ENCODE data around the gene CCDC178.

CCDC178 gene

DNA sequence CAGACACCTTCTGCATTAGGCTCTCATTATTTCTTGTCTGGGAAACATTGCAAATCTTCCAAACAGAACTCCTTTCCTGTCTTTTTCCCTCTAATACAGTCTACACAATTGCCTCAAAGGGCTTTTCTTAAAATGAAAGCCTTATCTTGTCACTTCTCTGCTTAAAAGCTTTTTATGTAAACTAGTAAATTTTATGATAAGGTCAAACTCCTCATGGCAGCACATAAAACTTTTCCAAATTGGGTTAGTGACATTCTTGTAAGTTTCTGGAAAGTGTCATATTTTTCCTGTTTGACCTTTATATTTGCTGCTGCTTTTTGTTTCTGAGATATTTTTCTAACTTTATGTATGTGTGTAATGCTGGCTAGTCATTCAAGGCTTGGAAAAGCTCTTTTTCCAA lies 406.3 kb downstream of the CCDC178 start:
- DNase-seq (ENCODE audit: low spot score) = no peak
- in situ Hi-C loops (cut with MboI; ENCODE audit: low pct_unique_long_range_greater_than_20kb, low sequenced_read_pairs, unreplicated experiment) = no loop called here
- TF ChIP-seq CTCF (IDR thresholded peaks at IDR 0.05; ENCODE audit: extremely low read depth, insufficient read depth, missing control alignments) = no peak

DNA sequence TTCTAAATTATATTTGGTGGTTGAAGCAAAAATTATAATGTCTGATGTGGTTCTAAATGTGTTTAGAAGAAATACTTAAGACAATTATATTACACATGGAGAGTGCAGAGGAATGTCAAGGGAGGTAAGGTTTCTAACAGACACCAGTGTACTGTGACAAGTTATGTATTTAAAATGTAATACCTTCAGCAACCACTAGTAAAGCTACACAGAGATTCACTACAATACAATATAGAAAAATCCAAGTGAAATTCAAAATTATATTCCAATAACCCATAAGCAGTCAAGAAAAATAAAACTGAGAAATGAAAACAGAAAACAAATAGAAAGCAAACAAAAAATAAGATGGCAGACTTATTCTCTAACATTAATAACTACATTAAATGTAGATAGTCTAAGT lies 418.2 kb downstream of the CCDC178 start:
- TF ChIP-seq CTCF (IDR thresholded peaks at IDR 0.05; ENCODE audit: extremely low read depth, insufficient read depth, missing control alignments) = no peak
- DNase-seq (ENCODE audit: low spot score) = no peak
- in situ Hi-C loops (cut with MboI; ENCODE audit: low pct_unique_long_range_greater_than_20kb, low sequenced_read_pairs, unreplicated experiment) = no loop called here

DNA sequence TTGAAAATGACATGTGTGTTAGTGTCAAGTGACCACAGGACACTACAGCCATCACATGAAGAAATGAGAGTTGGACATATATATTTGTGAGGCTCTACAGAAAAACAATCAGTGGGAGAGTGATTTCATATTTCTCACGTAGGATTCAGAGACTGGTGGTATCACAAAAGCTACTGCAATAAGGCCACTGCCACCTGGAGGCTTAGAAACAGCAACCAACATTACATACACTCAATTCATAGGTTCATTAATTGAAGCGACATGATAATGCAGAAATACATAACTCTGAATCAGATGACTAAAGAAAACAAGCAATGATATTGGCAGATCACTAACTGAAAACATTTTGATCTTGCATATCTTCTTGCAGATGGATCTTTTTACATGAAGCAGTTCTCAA lies 419.6 kb downstream of the CCDC178 start:
- no peak for TF ChIP-seq CTCF (IDR thresholded peaks at IDR 0.05; ENCODE audit: extremely low read depth, insufficient read depth, missing control alignments)
- in situ Hi-C loops (cut with MboI; ENCODE audit: low pct_unique_long_range_greater_than_20kb, low sequenced_read_pairs, unreplicated experiment) = no loop called here

DNA sequence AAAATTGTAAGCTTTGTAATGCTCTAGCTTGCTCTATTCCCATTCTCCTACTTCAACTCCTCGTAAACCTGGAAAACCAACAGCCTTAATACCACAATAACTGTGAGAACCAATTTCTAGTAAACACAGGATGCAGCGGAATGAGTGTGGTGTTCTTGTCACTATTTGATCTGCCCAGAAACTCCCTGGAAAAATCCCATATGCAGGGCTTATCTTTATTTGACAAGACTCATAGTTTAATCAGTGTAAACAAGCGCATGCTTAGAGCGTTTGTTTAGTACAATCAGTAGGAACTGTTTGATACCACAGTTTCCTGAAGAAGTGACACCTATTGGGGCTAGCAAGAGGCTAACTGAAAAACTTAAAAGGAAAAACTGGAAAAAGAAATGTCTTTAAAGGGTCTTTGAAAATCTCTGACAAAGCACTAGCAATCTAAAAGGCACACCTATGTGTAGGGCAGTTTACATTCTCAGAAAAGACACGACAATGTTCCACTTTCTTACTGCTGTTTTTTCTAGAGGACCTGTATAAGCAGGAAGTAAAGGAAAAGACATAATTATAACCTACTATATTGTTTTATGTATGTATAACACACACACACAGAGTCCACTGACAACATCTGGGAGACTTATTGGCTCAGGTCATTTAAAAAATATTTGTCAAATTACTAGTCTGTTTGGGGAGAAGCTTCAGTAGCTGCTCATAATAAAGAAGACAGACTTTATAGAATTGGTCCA lies 426.3 kb downstream of the CCDC178 start:
- TF ChIP-seq CTCF (IDR thresholded peaks at IDR 0.05; ENCODE audit: extremely low read depth, insufficient read depth, missing control alignments) = no peak
- no peak for DNase-seq (ENCODE audit: low spot score)
- in situ Hi-C loops (cut with MboI; ENCODE audit: low pct_unique_long_range_greater_than_20kb, low sequenced_read_pairs, unreplicated experiment) = no loop called here

More for the DNA sequence above, 419.6 kb downstream of the CCDC178 start:
- DNase-seq (ENCODE audit: low spot score) = no peak

DNA sequence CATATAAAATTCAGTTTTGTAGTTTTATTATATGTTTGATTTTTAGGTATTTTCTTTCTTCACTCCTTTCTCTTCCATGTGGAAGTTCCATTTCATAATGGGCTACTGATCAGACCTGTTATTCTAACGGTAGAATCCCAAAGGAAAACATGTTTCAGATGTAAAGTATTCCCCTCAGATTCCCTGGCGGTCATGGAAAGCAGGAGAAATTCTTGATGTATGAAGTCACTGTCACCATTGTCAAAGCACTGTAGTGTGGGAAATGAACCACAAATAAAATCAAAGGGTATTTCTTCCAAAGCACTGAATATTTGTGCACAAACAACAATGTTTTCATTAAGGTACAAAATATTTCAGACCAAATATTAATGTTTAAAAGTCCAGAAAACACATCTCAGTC lies 430.4 kb downstream of the CCDC178 start:
- in situ Hi-C loops (cut with MboI; ENCODE audit: low pct_unique_long_range_greater_than_20kb, low sequenced_read_pairs, unreplicated experiment) = no loop called here
- TF ChIP-seq CTCF (IDR thresholded peaks at IDR 0.05; ENCODE audit: extremely low read depth, insufficient read depth, missing control alignments) = no peak
- no peak for DNase-seq (ENCODE audit: low spot score)

DNA sequence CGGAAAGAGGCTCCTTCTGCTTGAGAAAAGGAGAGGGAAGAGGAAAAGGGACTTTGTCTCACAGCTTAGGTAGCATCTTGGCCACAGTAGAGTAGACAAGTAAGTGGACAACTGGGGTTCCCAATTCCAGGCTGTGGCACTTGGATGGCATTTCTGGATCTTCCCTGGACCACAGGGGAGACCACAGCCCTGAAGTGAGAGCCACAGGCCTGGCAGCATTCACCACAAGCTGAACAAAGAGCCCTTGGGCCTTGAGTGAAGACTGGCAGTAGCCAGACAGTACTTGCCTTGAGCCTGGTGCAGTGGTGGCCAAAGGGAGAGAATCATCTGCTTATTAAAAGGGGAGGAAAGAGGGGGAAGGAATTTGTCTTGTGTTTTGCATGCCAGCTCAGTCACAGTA lies 441.6 kb downstream of the CCDC178 start:
- in situ Hi-C loops (cut with MboI; ENCODE audit: low pct_unique_long_range_greater_than_20kb, low sequenced_read_pairs, unreplicated experiment) = no loop called here
- no peak for DNase-seq (ENCODE audit: low spot score)
- no peak for TF ChIP-seq CTCF (IDR thresholded peaks at IDR 0.05; ENCODE audit: extremely low read depth, insufficient read depth, missing control alignments)

Data from GM13977 (cell line).